ENCODE data around the gene UBE4B.
"Not testable (repeated sequence)": the region's sequence is repeated elsewhere in the genome, so short reads cannot be mapped to it uniquely, and the experiment has no call there.

UBE4B gene

GRCh38 chr1:10068605-10069294 is 36.0 kb downstream of the UBE4B start:
- Histone ChIP-seq H2BK12ac (ENCODE audit: low read length in 2 of 2) (no peak overlapping the region), H3K27me3 (ENCODE audit: control insufficient read depth in 1 of 2, insufficient read depth in 1 of 2, low read length in 2 of 2) (no peaks in the 10 kb centered on the region), H4K91ac (ENCODE audit: low read length) (no peak overlapping the region), H4K8ac (ENCODE audit: low read length) (no peak overlapping the region), H3K79me1 (replicated peaks; ENCODE audit: low read length, poor library complexity, severe bottlenecking) (peaks cover 19% of the 10 kb centered on the region), H2BK15ac (ENCODE audit: low read depth, poor library complexity, severe bottlenecking) (no peak overlapping the region), H3K23ac (ENCODE audit: low read length in 2 of 2) (no peak overlapping the region), H3K9ac (ENCODE audit: low read length) (no peak overlapping the region), H2BK120ac (ENCODE audit: low read depth, low read length) (no peak overlapping the region), H3K27ac (ENCODE audit: low read length, poor library complexity, severe bottlenecking) (no peak overlapping the region), H3K18ac (ENCODE audit: low read depth in 1 of 2, low read length in 2 of 2) (no peak overlapping the region), H3K36me3 (ENCODE audit: control insufficient read depth in 1 of 2, insufficient read depth in 2 of 2, low read depth in 1 of 2, low read length in 2 of 2) (peaks cover 0 to 7% of the 10 kb centered on the region in 2 experiments), H3K4me2 (ENCODE audit: low read length, poor library complexity, severe bottlenecking) (no peak overlapping the region), H3K14ac (ENCODE audit: low read length in 2 of 2) (peak overlapping the region in 1 of 2 experiments; percentile 48), H3K9me3 (ENCODE audit: control insufficient read depth, low read length) (no peaks in the 10 kb centered on the region), H3K4ac (ENCODE audit: low read depth in 1 of 2, low read length in 2 of 2) (no peak overlapping the region), H2AFZ (ENCODE audit: low read depth, low read length) (no peak overlapping the region), H2AK5ac (ENCODE audit: low read length, severe bottlenecking) (no peak overlapping the region), H3K4me3 (ENCODE audit: insufficient read depth in 1 of 2, low read depth in 1 of 2, low read length in 2 of 2) (no peak overlapping the region), H3K4me1 (ENCODE audit: control insufficient read depth, insufficient read depth, low read depth, low read length) (peaks cover 8% of the 10 kb centered on the region), H2BK5ac (ENCODE audit: low read depth, low read length, poor library complexity, severe bottlenecking) (no peak overlapping the region)
- DNase-seq, result no peak
- WGBS, result 99% methylated on average over 4 of the region's 6 CpGs

- Histone ChIP-seq H3K36me3 (ENCODE audit: control insufficient read depth in 1 of 2, insufficient read depth in 2 of 2, low read depth in 1 of 2, low read length in 2 of 2) (peaks cover 0 to 7% of the 10 kb centered on the region in 2 experiments), H3K4me1 (ENCODE audit: control insufficient read depth, insufficient read depth, low read depth, low read length) (peaks cover 13% of the 10 kb centered on the region), H3K79me1 (replicated peaks; ENCODE audit: low read length, poor library complexity, severe bottlenecking) (peaks cover 19% of the 10 kb centered on the region), H2BK120ac (ENCODE audit: low read depth, low read length) (no peak overlapping the region), H3K27ac (ENCODE audit: low read length, poor library complexity, severe bottlenecking) (no peak overlapping the region), H3K9ac (ENCODE audit: low read length) (no peak overlapping the region), H3K4ac (ENCODE audit: low read depth in 1 of 2, low read length in 2 of 2) (no peak overlapping the region), H3K9me3 (ENCODE audit: control insufficient read depth, low read length) (no peaks in the 10 kb centered on the region), H2AFZ (ENCODE audit: low read depth, low read length) (no peak overlapping the region), H2AK5ac (ENCODE audit: low read length, severe bottlenecking) (no peak overlapping the region), H4K91ac (ENCODE audit: low read length) (no peak overlapping the region), H3K27me3 (ENCODE audit: control insufficient read depth in 1 of 2, insufficient read depth in 1 of 2, low read length in 2 of 2) (no peaks in the 10 kb centered on the region), H4K8ac (ENCODE audit: low read length) (no peak overlapping the region), H3K14ac (ENCODE audit: low read length in 2 of 2) (no peak overlapping the region), H3K18ac (ENCODE audit: low read depth in 1 of 2, low read length in 2 of 2) (no peak overlapping the region), H2BK12ac (ENCODE audit: low read length in 2 of 2) (no peak overlapping the region), H3K4me2 (ENCODE audit: low read length, poor library complexity, severe bottlenecking) (no peak overlapping the region), H2BK15ac (ENCODE audit: low read depth, poor library complexity, severe bottlenecking) (no peak overlapping the region), H3K4me3 (ENCODE audit: insufficient read depth in 1 of 2, low read depth in 1 of 2, low read length in 2 of 2) (no peak overlapping the region), H3K23ac (ENCODE audit: low read length in 2 of 2) (no peak overlapping the region), H2BK5ac (ENCODE audit: low read depth, low read length, poor library complexity, severe bottlenecking) (no peak overlapping the region)
- no peak for DNase-seq
- no CpG with 5 or more reads among the region's 4 CpGs for WGBS
Measured at GRCh38 chr1:10070206-10070605, 37.4 kb downstream of the UBE4B start.

- no peak overlapping the region for H4K8ac ChIP-seq (ENCODE audit: low read length)
- H3K27me3 ChIP-seq (ENCODE audit: control insufficient read depth in 1 of 2, insufficient read depth in 1 of 2, low read length in 2 of 2), result no peaks in the 10 kb centered on the region
- no peak overlapping the region for H3K4ac ChIP-seq (ENCODE audit: low read depth in 1 of 2, low read length in 2 of 2)
- no peak overlapping the region for H2BK120ac ChIP-seq (ENCODE audit: low read depth, low read length)
- no peak overlapping the region for H3K9ac ChIP-seq (ENCODE audit: low read length)
- H3K23ac ChIP-seq (ENCODE audit: low read length in 2 of 2), result no peak overlapping the region
- no peak overlapping the region for H3K27ac ChIP-seq (ENCODE audit: low read length, poor library complexity, severe bottlenecking)
- WGBS, result 95% methylated on average over 5 of the region's 6 CpGs
- H2BK12ac ChIP-seq (ENCODE audit: low read length in 2 of 2), result no peak overlapping the region
- no peak overlapping the region for H3K4me3 ChIP-seq (ENCODE audit: insufficient read depth in 1 of 2, low read depth in 1 of 2, low read length in 2 of 2)
- H3K36me3 ChIP-seq (ENCODE audit: control insufficient read depth in 1 of 2, insufficient read depth in 2 of 2, low read depth in 1 of 2, low read length in 2 of 2), result peaks cover 3 to 7% of the 10 kb centered on the region in 2 experiments
- H3K4me2 ChIP-seq (ENCODE audit: low read length, poor library complexity, severe bottlenecking), result no peak overlapping the region
- no peak overlapping the region for H2AFZ ChIP-seq (ENCODE audit: low read depth, low read length)
- peaks cover 10% of the 10 kb centered on the region for H3K4me1 ChIP-seq (ENCODE audit: control insufficient read depth, insufficient read depth, low read depth, low read length)
- H3K18ac ChIP-seq (ENCODE audit: low read depth in 1 of 2, low read length in 2 of 2), result no peak overlapping the region
- peaks cover 19% of the 10 kb centered on the region for H3K79me1 ChIP-seq (replicated peaks; ENCODE audit: low read length, poor library complexity, severe bottlenecking)
- H2BK5ac ChIP-seq (ENCODE audit: low read depth, low read length, poor library complexity, severe bottlenecking), result no peak overlapping the region
- H2BK15ac ChIP-seq (ENCODE audit: low read depth, poor library complexity, severe bottlenecking), result no peak overlapping the region
- no peaks in the 10 kb centered on the region for H3K9me3 ChIP-seq (ENCODE audit: control insufficient read depth, low read length)
- H4K91ac ChIP-seq (ENCODE audit: low read length), result no peak overlapping the region
- H3K14ac ChIP-seq (ENCODE audit: low read length in 2 of 2), result no peak overlapping the region
- DNase-seq, result no peak
- no peak overlapping the region for H2AK5ac ChIP-seq (ENCODE audit: low read length, severe bottlenecking)
Measured at GRCh38 chr1:10071640-10072039, 38.9 kb downstream of the UBE4B start.

GRCh38 chr1:10073371-10073770 is 40.6 kb downstream of the UBE4B start:
- H3K4me3 ChIP-seq (ENCODE audit: insufficient read depth in 1 of 2, low read depth in 1 of 2, low read length in 2 of 2); H2BK5ac ChIP-seq (ENCODE audit: low read depth, low read length, poor library complexity, severe bottlenecking); H3K14ac ChIP-seq (ENCODE audit: low read length in 2 of 2); H3K9ac ChIP-seq (ENCODE audit: low read length); H4K91ac ChIP-seq (ENCODE audit: low read length); H3K9me3 ChIP-seq (ENCODE audit: control insufficient read depth, low read length); H2BK15ac ChIP-seq (ENCODE audit: low read depth, poor library complexity, severe bottlenecking); H2AK5ac ChIP-seq (ENCODE audit: low read length, severe bottlenecking); H4K8ac ChIP-seq (ENCODE audit: low read length); H3K27ac ChIP-seq (ENCODE audit: low read length, poor library complexity, severe bottlenecking); H3K4me2 ChIP-seq (ENCODE audit: low read length, poor library complexity, severe bottlenecking); H2BK120ac ChIP-seq (ENCODE audit: low read depth, low read length); H2AFZ ChIP-seq (ENCODE audit: low read depth, low read length); H3K4ac ChIP-seq (ENCODE audit: low read depth in 1 of 2, low read length in 2 of 2); H3K27me3 ChIP-seq (ENCODE audit: control insufficient read depth in 1 of 2, insufficient read depth in 1 of 2, low read length in 2 of 2); H3K4me1 ChIP-seq (ENCODE audit: control insufficient read depth, insufficient read depth, low read depth, low read length); DNase-seq: not testable (repeated sequence)
- 94% methylated on average over 7 of the region's 7 CpGs for WGBS
- H3K23ac ChIP-seq (ENCODE audit: low read length in 2 of 2), result peak overlapping the region in 1 of 2 experiments; percentile 56
- H3K18ac ChIP-seq (ENCODE audit: low read depth in 1 of 2, low read length in 2 of 2), result peak overlapping the region in 1 of 2 experiments; percentile 29
- H3K36me3 ChIP-seq (ENCODE audit: control insufficient read depth in 1 of 2, insufficient read depth in 2 of 2, low read depth in 1 of 2, low read length in 2 of 2), result peaks cover 3 to 12% of the 10 kb centered on the region in 2 experiments
- peak overlapping the region in 1 of 2 experiments; percentile 60 for H2BK12ac ChIP-seq (ENCODE audit: low read length in 2 of 2)
- peaks cover 21% of the 10 kb centered on the region for H3K79me1 ChIP-seq (replicated peaks; ENCODE audit: low read length, poor library complexity, severe bottlenecking)
